Measurements from ENCODE around the gene SURF6.

GRCh38 chr9:133368249-133368881, 32.4 kb upstream of the SURF6 start:
- TF ChIP-seq, protein P1, sequence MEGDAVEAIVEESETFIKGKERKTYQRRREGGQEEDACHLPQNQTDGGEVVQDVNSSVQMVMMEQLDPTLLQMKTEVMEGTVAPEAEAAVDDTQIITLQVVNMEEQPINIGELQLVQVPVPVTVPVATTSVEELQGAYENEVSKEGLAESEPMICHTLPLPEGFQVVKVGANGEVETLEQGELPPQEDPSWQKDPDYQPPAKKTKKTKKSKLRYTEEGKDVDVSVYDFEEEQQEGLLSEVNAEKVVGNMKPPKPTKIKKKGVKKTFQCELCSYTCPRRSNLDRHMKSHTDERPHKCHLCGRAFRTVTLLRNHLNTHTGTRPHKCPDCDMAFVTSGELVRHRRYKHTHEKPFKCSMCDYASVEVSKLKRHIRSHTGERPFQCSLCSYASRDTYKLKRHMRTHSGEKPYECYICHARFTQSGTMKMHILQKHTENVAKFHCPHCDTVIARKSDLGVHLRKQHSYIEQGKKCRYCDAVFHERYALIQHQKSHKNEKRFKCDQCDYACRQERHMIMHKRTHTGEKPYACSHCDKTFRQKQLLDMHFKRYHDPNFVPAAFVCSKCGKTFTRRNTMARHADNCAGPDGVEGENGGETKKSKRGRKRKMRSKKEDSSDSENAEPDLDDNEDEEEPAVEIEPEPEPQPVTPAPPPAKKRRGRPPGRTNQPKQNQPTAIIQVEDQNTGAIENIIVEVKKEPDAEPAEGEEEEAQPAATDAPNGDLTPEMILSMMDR (IDR thresholded peaks at IDR 0.05; ENCODE audit: insufficient read depth, low read length) = no peak
- no peak for TF ChIP-seq POLR2AphosphoS5 (IDR thresholded peaks at IDR 0.05; ENCODE audit: low read depth)
- TF ChIP-seq REST (IDR thresholded peaks at IDR 0.05; ENCODE audit: insufficient replicate concordance, low read depth) = no peak

Data from HL-60 (cell line).